ENCODE results near the gene RPIA.

RPIA gene

DNA sequence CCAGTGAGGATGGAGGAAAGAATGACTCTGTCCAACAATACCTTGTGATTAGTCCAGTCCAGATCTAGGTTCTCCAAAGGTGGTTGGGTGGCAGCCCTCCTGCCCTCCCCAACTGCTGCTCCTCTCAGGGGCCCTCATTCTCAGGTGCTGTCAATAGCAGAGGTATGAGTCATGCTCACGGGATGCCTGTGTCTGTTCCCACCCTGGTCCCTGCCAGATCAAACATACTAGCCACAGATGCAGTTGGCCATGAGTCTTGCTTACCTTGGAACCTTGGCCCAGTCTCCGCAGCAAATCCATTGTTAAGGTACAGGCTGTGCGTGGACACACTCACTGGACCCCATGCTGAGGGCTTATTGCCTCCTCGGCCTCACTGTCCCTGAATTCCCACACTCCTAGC lies 24.9 kb upstream of the RPIA start:
- Histone ChIP-seq H3K27me3 (ENCODE audit: control insufficient read depth, insufficient read depth, low read length) (no peaks in the 10 kb centered on the region), H3K4me3 (ENCODE audit: low read depth, low read length) (no peak overlapping the region), H3K36me3 (ENCODE audit: control insufficient read depth, insufficient read depth, low read length) (no peaks in the 10 kb centered on the region), H3K9ac (ENCODE audit: low read depth, low read length) (no peak overlapping the region), H3K4me1 (ENCODE audit: control insufficient read depth, insufficient read depth, low read length) (no peaks in the 10 kb centered on the region), H3K9me3 (ENCODE audit: control insufficient read depth, insufficient read depth, low read length) (no peaks in the 10 kb centered on the region), H3K27ac (ENCODE audit: low read depth, low read length) (no peak overlapping the region)

DNA sequence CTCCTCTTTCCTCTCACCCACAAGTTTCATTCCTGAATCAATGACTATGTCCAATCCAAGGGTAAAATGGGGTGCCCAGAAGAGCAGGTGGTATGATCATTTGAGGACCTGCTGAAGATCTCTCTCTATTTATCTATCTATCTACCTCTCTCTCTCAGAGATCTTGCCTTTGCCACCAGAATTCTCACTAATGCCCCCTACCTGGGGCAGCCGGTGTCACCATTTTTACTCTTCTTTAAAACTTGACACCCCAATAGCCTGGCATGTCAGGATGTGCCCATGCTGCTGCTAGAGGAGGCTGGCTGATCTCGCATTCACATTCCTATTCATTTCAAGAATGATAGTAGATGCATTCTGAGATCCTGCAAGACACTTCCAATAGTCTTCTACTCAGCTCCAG lies 24.3 kb upstream of the RPIA start:
- H3K36me3 ChIP-seq (ENCODE audit: control insufficient read depth, insufficient read depth, low read length) = no peaks in the 10 kb centered on the region
- no peaks in the 10 kb centered on the region for H3K9me3 ChIP-seq (ENCODE audit: control insufficient read depth, insufficient read depth, low read length)
- H3K27me3 ChIP-seq (ENCODE audit: control insufficient read depth, insufficient read depth, low read length) = no peaks in the 10 kb centered on the region
- H3K9ac ChIP-seq (ENCODE audit: low read depth, low read length) = no peak overlapping the region
- H3K4me1 ChIP-seq (ENCODE audit: control insufficient read depth, insufficient read depth, low read length) = no peaks in the 10 kb centered on the region
- H3K27ac ChIP-seq (ENCODE audit: low read depth, low read length) = no peak overlapping the region
- H3K4me3 ChIP-seq (ENCODE audit: low read depth, low read length) = no peak overlapping the region

DNA sequence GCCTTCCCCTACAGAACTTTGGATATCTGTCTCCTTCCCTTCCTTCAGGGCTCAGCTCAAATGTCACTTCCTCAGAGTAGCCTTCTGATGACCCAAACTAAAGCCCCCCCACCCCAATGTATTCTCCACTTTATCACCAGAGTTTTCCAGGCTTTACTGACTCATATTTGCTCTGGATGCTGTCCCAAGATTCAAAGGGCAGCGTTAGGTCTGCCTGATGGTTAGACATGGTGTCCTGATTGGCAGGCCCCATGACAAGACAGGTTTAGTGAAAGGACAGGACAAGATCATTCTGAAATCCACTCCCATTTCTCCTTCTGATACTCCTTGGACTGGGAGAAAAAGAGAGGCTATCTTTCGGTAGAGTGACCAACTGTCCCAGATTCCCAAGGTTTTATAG lies 22.6 kb upstream of the RPIA start:
- Histone ChIP-seq H3K27ac (ENCODE audit: low read depth, low read length) (no peak overlapping the region), H3K4me1 (ENCODE audit: control insufficient read depth, insufficient read depth, low read length) (no peaks in the 10 kb centered on the region), H3K9me3 (ENCODE audit: control insufficient read depth, insufficient read depth, low read length) (no peaks in the 10 kb centered on the region), H3K9ac (ENCODE audit: low read depth, low read length) (no peak overlapping the region), H3K4me3 (ENCODE audit: low read depth, low read length) (no peak overlapping the region), H3K36me3 (ENCODE audit: control insufficient read depth, insufficient read depth, low read length) (no peaks in the 10 kb centered on the region), H3K27me3 (ENCODE audit: control insufficient read depth, insufficient read depth, low read length) (no peaks in the 10 kb centered on the region)

DNA sequence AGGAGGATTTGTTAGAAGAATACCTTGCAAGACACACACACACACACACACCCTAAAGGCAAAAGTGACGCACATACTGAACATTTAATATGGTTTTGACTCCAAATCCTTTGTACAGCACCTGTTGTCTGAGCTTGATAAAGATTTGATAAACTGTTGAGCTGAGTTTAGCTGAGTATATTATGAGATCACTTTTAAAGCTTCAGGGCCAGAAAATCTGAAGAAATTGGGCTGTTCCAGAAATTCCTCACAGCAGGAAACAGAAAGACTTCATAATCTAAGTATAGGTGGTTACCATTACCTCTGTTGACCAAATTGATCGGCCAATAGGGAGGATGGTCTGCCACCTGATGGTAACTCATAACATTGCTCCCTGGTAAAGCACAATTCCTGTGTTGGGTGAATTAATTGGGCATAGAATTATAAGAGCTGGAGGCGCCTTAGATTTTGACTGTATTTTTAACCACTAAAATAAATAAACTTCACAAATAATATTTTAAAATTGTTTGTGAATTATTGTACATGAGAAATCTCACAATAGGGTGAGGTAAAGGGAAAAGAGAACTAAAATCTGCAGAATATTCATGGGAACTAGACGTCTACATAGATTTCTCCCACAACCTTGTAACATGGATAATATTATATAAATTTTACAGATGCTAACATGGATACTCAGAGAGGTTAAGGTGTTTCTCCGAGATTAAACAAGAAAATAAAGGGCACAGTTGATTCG lies 21.8 kb upstream of the RPIA start:
- Histone ChIP-seq H3K36me3 (ENCODE audit: control insufficient read depth, insufficient read depth, low read length) (no peaks in the 10 kb centered on the region), H3K27ac (ENCODE audit: low read depth, low read length) (no peak overlapping the region), H3K9me3 (ENCODE audit: control insufficient read depth, insufficient read depth, low read length) (no peaks in the 10 kb centered on the region), H3K4me3 (ENCODE audit: low read depth, low read length) (no peak overlapping the region), H3K4me1 (ENCODE audit: control insufficient read depth, insufficient read depth, low read length) (no peaks in the 10 kb centered on the region), H3K9ac (ENCODE audit: low read depth, low read length) (no peak overlapping the region), H3K27me3 (ENCODE audit: control insufficient read depth, insufficient read depth, low read length) (no peaks in the 10 kb centered on the region)

DNA sequence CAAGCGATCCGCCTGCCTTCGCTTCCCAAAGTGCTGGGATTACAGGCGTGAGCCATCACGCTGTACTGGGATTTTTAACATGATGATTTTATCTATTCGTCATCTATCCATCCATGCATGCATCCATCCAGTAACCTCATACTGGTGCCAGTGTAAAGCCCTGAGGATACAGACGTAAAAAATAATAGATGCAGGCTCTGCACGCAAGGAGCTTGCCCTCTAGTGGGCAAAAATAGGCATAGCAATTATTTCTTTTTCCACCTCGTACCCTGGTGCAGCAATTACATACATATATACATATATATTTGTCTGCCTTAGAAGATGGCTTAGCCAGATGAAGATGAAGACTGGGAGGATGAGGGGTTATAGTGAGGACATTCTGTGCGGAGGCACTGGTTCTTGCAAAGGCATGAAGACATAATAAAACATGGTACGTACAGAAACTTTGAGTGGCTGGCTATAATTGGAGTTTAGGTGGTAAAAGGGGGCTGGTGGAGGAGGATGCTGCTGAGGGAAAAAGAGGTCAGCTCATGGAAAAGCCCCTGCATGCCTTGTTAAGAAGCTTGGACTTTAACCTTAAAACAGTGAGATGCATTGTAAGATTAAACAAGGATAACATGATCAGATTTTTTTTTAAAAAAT lies 19.6 kb upstream of the RPIA start:
- H3K9ac ChIP-seq (ENCODE audit: low read depth, low read length) = no peak overlapping the region
- H3K4me3 ChIP-seq (ENCODE audit: low read depth, low read length) = no peak overlapping the region
- no peaks in the 10 kb centered on the region for H3K4me1 ChIP-seq (ENCODE audit: control insufficient read depth, insufficient read depth, low read length)
- no peaks in the 10 kb centered on the region for H3K27me3 ChIP-seq (ENCODE audit: control insufficient read depth, insufficient read depth, low read length)
- H3K27ac ChIP-seq (ENCODE audit: low read depth, low read length) = no peak overlapping the region
- H3K36me3 ChIP-seq (ENCODE audit: control insufficient read depth, insufficient read depth, low read length) = no peaks in the 10 kb centered on the region
- H3K9me3 ChIP-seq (ENCODE audit: control insufficient read depth, insufficient read depth, low read length) = no peaks in the 10 kb centered on the region

DNA sequence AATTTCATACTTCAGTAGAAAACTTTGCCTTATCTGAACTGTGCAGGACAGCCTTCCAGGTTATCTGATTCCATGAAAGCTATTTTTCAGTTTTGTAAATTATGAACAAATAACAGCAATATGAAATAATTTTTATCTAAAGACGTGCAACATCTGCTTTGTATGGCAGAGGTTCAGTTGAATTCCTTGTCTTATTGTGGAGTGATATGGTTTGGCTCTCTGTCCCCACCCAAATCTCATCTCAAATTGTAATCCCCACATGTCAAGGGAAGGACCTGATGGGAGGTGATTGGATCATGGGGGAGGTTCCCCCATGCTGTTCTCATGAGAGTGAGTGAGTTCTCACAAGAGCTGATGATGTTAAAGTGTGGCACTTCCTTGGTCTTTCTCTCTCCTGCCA lies 18.1 kb upstream of the RPIA start:
- no peaks in the 10 kb centered on the region for H3K9me3 ChIP-seq (ENCODE audit: control insufficient read depth, insufficient read depth, low read length)
- no peak overlapping the region for H3K4me3 ChIP-seq (ENCODE audit: low read depth, low read length)
- H3K36me3 ChIP-seq (ENCODE audit: control insufficient read depth, insufficient read depth, low read length) = no peaks in the 10 kb centered on the region
- no peaks in the 10 kb centered on the region for H3K27me3 ChIP-seq (ENCODE audit: control insufficient read depth, insufficient read depth, low read length)
- no peak overlapping the region for H3K9ac ChIP-seq (ENCODE audit: low read depth, low read length)
- no peaks in the 10 kb centered on the region for H3K4me1 ChIP-seq (ENCODE audit: control insufficient read depth, insufficient read depth, low read length)
- H3K27ac ChIP-seq (ENCODE audit: low read depth, low read length) = no peak overlapping the region

DNA sequence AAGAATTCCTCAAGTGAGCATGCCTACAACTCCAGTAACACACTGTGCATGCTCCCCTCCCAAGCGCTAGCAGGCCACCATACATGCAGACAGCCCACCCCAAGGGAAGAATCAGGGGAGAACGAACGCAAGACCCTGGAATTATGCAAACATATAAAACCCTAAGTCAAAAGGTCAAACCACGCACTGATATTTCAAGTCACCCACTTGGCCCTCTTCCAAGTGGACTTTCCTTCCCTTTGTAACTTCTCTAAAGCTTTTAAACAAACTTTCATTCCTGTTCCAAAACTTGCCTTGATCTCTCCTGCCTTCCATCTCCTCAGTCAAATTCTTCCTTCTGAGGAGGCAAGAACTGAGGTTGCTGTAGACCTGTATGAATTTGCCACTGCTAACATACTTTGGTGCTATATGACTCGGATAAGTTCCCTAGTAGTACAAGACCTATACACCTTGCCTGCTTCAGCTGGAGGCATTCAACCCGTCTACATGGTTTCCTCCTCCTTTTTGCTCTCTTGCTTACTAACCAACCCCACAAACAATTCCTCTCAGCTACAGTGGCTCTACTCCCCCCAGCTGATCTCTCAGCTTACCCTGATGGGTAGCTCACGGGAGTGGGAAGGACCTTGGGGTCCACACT lies 11.1 kb upstream of the RPIA start:
- H3K27me3 ChIP-seq (ENCODE audit: control insufficient read depth, insufficient read depth, low read length) = no peaks in the 10 kb centered on the region
- H3K27ac ChIP-seq (ENCODE audit: low read depth, low read length) = no peak overlapping the region
- H3K9me3 ChIP-seq (ENCODE audit: control insufficient read depth, insufficient read depth, low read length) = peaks cover 38% of the 10 kb centered on the region

DNA sequence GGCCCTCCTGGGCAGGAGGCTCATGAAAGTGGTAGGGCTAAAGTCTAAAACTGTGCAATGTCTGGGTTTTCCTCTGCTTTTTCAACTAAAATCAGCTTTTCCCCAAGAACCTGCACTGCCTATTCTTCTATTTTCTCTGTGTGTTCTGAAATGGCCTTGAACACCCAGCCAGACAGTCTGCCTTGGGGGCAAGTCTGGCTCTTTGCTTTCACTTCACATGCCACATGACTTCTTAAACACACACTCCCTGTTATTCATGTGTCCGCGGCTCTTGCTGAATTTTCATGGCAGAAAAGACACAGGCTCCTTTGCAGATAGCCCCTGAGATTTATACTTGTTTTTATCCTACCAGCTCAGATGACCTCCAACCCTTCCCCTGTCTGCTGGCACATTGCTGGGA lies 10.6 kb upstream of the RPIA start:
- Histone ChIP-seq H3K9me3 (ENCODE audit: control insufficient read depth, insufficient read depth, low read length) (peaks cover 43% of the 10 kb centered on the region), H3K27me3 (ENCODE audit: control insufficient read depth, insufficient read depth, low read length) (no peaks in the 10 kb centered on the region), H3K27ac (ENCODE audit: low read depth, low read length) (no peak overlapping the region), H3K36me3 (ENCODE audit: control insufficient read depth, insufficient read depth, low read length) (no peaks in the 10 kb centered on the region), H3K4me1 (ENCODE audit: control insufficient read depth, insufficient read depth, low read length) (no peaks in the 10 kb centered on the region), H3K4me3 (ENCODE audit: low read depth, low read length) (no peak overlapping the region), H3K9ac (ENCODE audit: low read depth, low read length) (no peak overlapping the region)

More for the DNA sequence above, 11.1 kb upstream of the RPIA start:
- Histone ChIP-seq H3K4me3 (ENCODE audit: low read depth, low read length) (no peak overlapping the region), H3K9ac (ENCODE audit: low read depth, low read length) (no peak overlapping the region), H3K4me1 (ENCODE audit: control insufficient read depth, insufficient read depth, low read length) (no peaks in the 10 kb centered on the region), H3K36me3 (ENCODE audit: control insufficient read depth, insufficient read depth, low read length) (no peaks in the 10 kb centered on the region)

DNA sequence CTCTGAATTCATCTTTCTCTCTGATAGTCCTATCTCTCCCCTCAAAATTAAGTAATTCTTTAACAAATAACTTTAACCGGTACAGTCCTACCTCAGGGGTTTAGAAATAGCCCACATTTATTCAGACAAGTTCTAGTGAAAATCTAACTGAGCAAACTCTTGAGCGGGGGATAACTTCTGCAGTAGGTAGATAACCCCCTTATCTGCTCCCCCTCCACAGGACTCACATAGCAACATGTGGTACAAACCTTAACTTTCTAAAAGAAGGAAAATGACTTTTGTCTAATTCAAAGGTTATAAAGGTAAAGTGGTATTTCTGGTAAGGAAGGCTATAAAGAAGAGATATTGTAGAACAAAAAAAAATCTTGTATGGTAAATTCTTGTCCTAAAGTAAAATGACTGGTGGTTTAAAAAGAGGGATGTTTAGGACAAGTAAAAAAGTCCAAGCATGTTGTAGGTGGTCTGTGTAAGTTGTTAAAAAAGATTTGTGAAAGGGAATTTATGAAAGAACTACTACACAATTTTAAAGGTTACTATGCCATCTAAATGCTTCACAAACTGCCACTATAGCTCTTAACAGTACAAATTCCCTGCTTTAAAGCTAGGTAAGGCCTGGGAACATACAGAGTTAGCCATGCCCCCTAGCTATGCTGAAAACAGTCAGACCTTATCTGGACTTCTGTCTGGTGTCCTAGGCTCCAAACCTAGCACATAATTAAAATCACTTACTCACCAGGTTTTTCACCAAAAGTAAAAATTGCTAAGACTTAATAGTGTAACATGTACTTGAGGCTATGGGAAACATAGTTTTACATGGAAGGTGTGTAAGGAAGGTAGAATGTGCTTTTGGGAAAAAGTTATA lies 8.1 kb upstream of the RPIA start:
- H3K4me3 ChIP-seq (ENCODE audit: low read depth, low read length) = no peak overlapping the region; the same call in 1 of the 2 replicates
- H3K9ac ChIP-seq (ENCODE audit: low read depth, low read length) = no peak overlapping the region
- no peaks in the 10 kb centered on the region for H3K4me1 ChIP-seq (ENCODE audit: control insufficient read depth, insufficient read depth, low read length)
- H3K27ac ChIP-seq (ENCODE audit: low read depth, low read length) = no peak overlapping the region
- H3K9me3 ChIP-seq (ENCODE audit: control insufficient read depth, insufficient read depth, low read length) = peaks cover 57% of the 10 kb centered on the region
- H3K27me3 ChIP-seq (ENCODE audit: control insufficient read depth, insufficient read depth, low read length) = no peaks in the 10 kb centered on the region
- H3K36me3 ChIP-seq (ENCODE audit: control insufficient read depth, insufficient read depth, low read length) = no peaks in the 10 kb centered on the region

DNA sequence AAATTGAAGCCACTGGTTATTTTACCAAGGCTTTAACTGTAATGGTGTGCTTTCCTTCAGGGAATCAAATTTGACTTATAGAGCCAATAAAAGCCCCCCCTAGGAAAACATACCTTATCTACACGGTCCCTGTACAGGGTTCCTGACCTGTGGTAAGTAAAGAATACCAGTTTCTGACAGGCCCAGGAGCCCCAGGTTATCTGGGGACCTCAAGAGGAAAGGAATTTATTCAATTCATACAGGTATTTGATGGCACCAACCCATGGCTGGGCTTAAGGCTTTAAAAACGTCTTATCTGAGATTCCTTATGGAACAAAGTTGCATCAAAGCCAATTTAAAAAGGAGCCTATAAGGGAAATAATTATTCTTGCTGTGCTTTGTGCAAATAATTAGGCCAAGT lies 7.0 kb upstream of the RPIA start:
- Histone ChIP-seq H3K27me3 (ENCODE audit: control insufficient read depth, insufficient read depth, low read length) (no peaks in the 10 kb centered on the region), H3K9me3 (ENCODE audit: control insufficient read depth, insufficient read depth, low read length) (peaks cover 60% of the 10 kb centered on the region), H3K9ac (ENCODE audit: low read depth, low read length) (no peak overlapping the region), H3K27ac (ENCODE audit: low read depth, low read length) (no peak overlapping the region), H3K4me3 (ENCODE audit: low read depth, low read length) (no peak overlapping the region), H3K4me1 (ENCODE audit: control insufficient read depth, insufficient read depth, low read length) (no peaks in the 10 kb centered on the region), H3K36me3 (ENCODE audit: control insufficient read depth, insufficient read depth, low read length) (no peaks in the 10 kb centered on the region)
